Stimulated activated memory B cell treated with anti-CD40 and anti-IgM and Interleukin-4, amounts not matched to agents 10 μg/mL and 1 μg/mL and 100 μg/mL, for 72 hours (primary cell): ENCODE data around the gene FAM114A1.
"Not testable (repeated sequence)": the region's sequence is repeated elsewhere in the genome, so short reads cannot be mapped to it uniquely, and the experiment has no call there.

Experiments
- ATAC-seq: fragments of 150-1000 bp; cut with Tn5 transposase; 2 replicates; pipeline ENCODE4 v1.10.0; 2021
- H3K27ac Mint-ChIP-seq: one replicate; pipeline ENCODE4 v1.8.0; 2022; ENCODE audit warnings: mild to moderate bottlenecking, mixed read lengths
- H3K27me3 Mint-ChIP-seq: one replicate; pipeline ENCODE4 v1.8.0; 2022; ENCODE audit warnings: mixed read lengths
- H3K36me3 Mint-ChIP-seq: one replicate; pipeline ENCODE4 v1.8.0; 2022; ENCODE audit warnings: mixed read lengths
- H3K4me1 Mint-ChIP-seq: one replicate; pipeline ENCODE4 v1.8.0; 2022; ENCODE audit warnings: mixed read lengths
- H3K4me3 Mint-ChIP-seq: one replicate; pipeline ENCODE4 v1.8.0; 2022; ENCODE audit warnings: mild to moderate bottlenecking, moderate library complexity, mixed read lengths
- H3K9me3 Mint-ChIP-seq: one replicate; pipeline ENCODE4 v1.8.0; 2022; ENCODE audit warnings: mixed read lengths

The FAM114A1 gene

GRCh38 chr4:38907696-38908270 is 40.2 kb downstream of the FAM114A1 start:
- Mint-ChIP-seq H3K9me3 (no peaks in the 10 kb centered on the region), H3K4me3 (no peak overlapping the region), H3K36me3 (peaks cover 12% of the 10 kb centered on the region), H3K27me3 (no peaks in the 10 kb centered on the region), H3K27ac (no peak overlapping the region), H3K4me1 (no peaks in the 10 kb centered on the region)
- ATAC-seq, result no peak

- Mint-ChIP-seq H3K27me3 (no peaks in the 10 kb centered on the region), H3K27ac (no peak overlapping the region), H3K9me3 (no peaks in the 10 kb centered on the region), H3K4me3 (no peak overlapping the region), H3K4me1 (no peaks in the 10 kb centered on the region), H3K36me3 (peaks cover 12% of the 10 kb centered on the region)
- no peak for ATAC-seq
These were observed 41.4 kb downstream of the FAM114A1 start for GRCh38 chr4:38909015-38909414.

- Mint-ChIP-seq H3K4me1 (peaks cover 8% of the 10 kb centered on the region), H3K36me3 (peaks cover 12% of the 10 kb centered on the region), H3K9me3 (no peaks in the 10 kb centered on the region), H3K4me3 (no peak overlapping the region), H3K27me3 (no peaks in the 10 kb centered on the region), H3K27ac (peak overlapping the region; percentile 15)
- no peak for ATAC-seq
These were observed 43.7 kb downstream of the FAM114A1 start for GRCh38 chr4:38911257-38911656.

- H3K36me3 Mint-ChIP-seq, result peaks cover 12% of the 10 kb centered on the region
- no peaks in the 10 kb centered on the region for H3K9me3 Mint-ChIP-seq
- H3K4me3 Mint-ChIP-seq, result peak overlapping the region; percentile 24
- peak overlapping the region; percentile 38 for H3K27ac Mint-ChIP-seq
- peaks cover 8% of the 10 kb centered on the region for H3K4me1 Mint-ChIP-seq
- no peak for ATAC-seq
- H3K27me3 Mint-ChIP-seq, result no peaks in the 10 kb centered on the region
These were observed 47.2 kb downstream of the FAM114A1 start for GRCh38 chr4:38914854-38915253.

- ATAC-seq, H3K36me3 Mint-ChIP-seq, H3K27ac Mint-ChIP-seq, H3K27me3 Mint-ChIP-seq, H3K9me3 Mint-ChIP-seq, H3K4me3 Mint-ChIP-seq: not testable (repeated sequence)
- H3K4me1 Mint-ChIP-seq, result peaks cover 15% of the 10 kb centered on the region
These were observed 48.7 kb downstream of the FAM114A1 start for GRCh38 chr4:38916267-38916666.

- no peak for ATAC-seq
- Mint-ChIP-seq H3K36me3 (no peaks in the 10 kb centered on the region), H3K27me3 (no peaks in the 10 kb centered on the region), H3K9me3 (no peaks in the 10 kb centered on the region), H3K4me3 (no peak overlapping the region), H3K4me1 (peaks cover 15% of the 10 kb centered on the region), H3K27ac (no peak overlapping the region)
These were observed 49.9 kb downstream of the FAM114A1 start for GRCh38 chr4:38917481-38918025.

- Mint-ChIP-seq H3K4me1 (peaks cover 15% of the 10 kb centered on the region), H3K9me3 (no peaks in the 10 kb centered on the region), H3K27ac (no peak overlapping the region), H3K27me3 (no peaks in the 10 kb centered on the region), H3K36me3 (no peaks in the 10 kb centered on the region), H3K4me3 (no peak overlapping the region)
- ATAC-seq, result no peak
These were observed 51.9 kb downstream of the FAM114A1 start for GRCh38 chr4:38919494-38919893.

GRCh38 chr4:38920186-38920585 is 52.6 kb downstream of the FAM114A1 start:
- peaks cover 10% of the 10 kb centered on the region for H3K4me1 Mint-ChIP-seq
- ATAC-seq, result no peak
- no peaks in the 10 kb centered on the region for H3K9me3 Mint-ChIP-seq

GRCh38 chr4:38920677-38921076 is 53.1 kb downstream of the FAM114A1 start:
- H3K27ac Mint-ChIP-seq, result no peak overlapping the region
- H3K4me3 Mint-ChIP-seq, result no peak overlapping the region
- H3K27me3 Mint-ChIP-seq, result no peaks in the 10 kb centered on the region
- H3K4me1 Mint-ChIP-seq, result peaks cover 7% of the 10 kb centered on the region
- H3K36me3 Mint-ChIP-seq, result no peaks in the 10 kb centered on the region
- no peaks in the 10 kb centered on the region for H3K9me3 Mint-ChIP-seq
- ATAC-seq, result no peak

More at GRCh38 chr4:38920186-38920585, 52.6 kb downstream of the FAM114A1 start:
- Mint-ChIP-seq H3K27me3 (no peaks in the 10 kb centered on the region), H3K27ac (no peak overlapping the region), H3K36me3 (no peaks in the 10 kb centered on the region), H3K4me3 (no peak overlapping the region)

- Mint-ChIP-seq H3K9me3 (no peaks in the 10 kb centered on the region), H3K27me3 (no peaks in the 10 kb centered on the region), H3K4me3 (no peak overlapping the region), H3K4me1 (peaks cover 7% of the 10 kb centered on the region), H3K27ac (no peak overlapping the region), H3K36me3 (no peaks in the 10 kb centered on the region)
- ATAC-seq, result no peak
These were observed 53.5 kb downstream of the FAM114A1 start for GRCh38 chr4:38921151-38921550.

- Mint-ChIP-seq H3K36me3 (peaks cover 14% of the 10 kb centered on the region), H3K9me3 (no peaks in the 10 kb centered on the region), H3K27me3 (no peaks in the 10 kb centered on the region), H3K27ac (no peak overlapping the region), H3K4me1 (peaks cover 7% of the 10 kb centered on the region), H3K4me3 (no peak overlapping the region)
- ATAC-seq, result no peak
These were observed 56.1 kb downstream of the FAM114A1 start for GRCh38 chr4:38923746-38924145.

GRCh38 chr4:38924353-38924752 is 56.7 kb downstream of the FAM114A1 start:
- Mint-ChIP-seq H3K9me3 (no peaks in the 10 kb centered on the region), H3K4me1 (peaks cover 12% of the 10 kb centered on the region), H3K27ac (no peak overlapping the region), H3K4me3 (no peak overlapping the region), H3K27me3 (no peaks in the 10 kb centered on the region), H3K36me3 (peaks cover 19% of the 10 kb centered on the region)
- ATAC-seq, result no peak

- Mint-ChIP-seq H3K4me3 (no peak overlapping the region), H3K9me3 (no peaks in the 10 kb centered on the region), H3K4me1 (peaks cover 19% of the 10 kb centered on the region), H3K27ac (no peak overlapping the region), H3K36me3 (peaks cover 20% of the 10 kb centered on the region), H3K27me3 (no peaks in the 10 kb centered on the region)
- no peak for ATAC-seq
These were observed 58.1 kb downstream of the FAM114A1 start for GRCh38 chr4:38925492-38926413.

GRCh38 chr4:38926896-38927295 is 59.3 kb downstream of the FAM114A1 start:
- H3K27ac Mint-ChIP-seq, result no peak overlapping the region
- H3K4me3 Mint-ChIP-seq, result no peak overlapping the region
- H3K9me3 Mint-ChIP-seq, result no peaks in the 10 kb centered on the region
- peaks cover 17% of the 10 kb centered on the region for H3K4me1 Mint-ChIP-seq
- no peak for ATAC-seq
- peaks cover 20% of the 10 kb centered on the region for H3K36me3 Mint-ChIP-seq
- no peaks in the 10 kb centered on the region for H3K27me3 Mint-ChIP-seq

GRCh38 chr4:38928568-38928967 is 61.0 kb downstream of the FAM114A1 start:
- Mint-ChIP-seq H3K27ac (peak overlapping the region; percentile 60), H3K27me3 (no peaks in the 10 kb centered on the region), H3K4me3 (no peak overlapping the region), H3K4me1 (peaks cover 17% of the 10 kb centered on the region), H3K9me3 (no peaks in the 10 kb centered on the region), H3K36me3 (peaks cover 30% of the 10 kb centered on the region)
- ATAC-seq, result no peak

GRCh38 chr4:38928974-38929373 is 61.4 kb downstream of the FAM114A1 start:
- Mint-ChIP-seq H3K4me1 (peaks cover 17% of the 10 kb centered on the region), H3K4me3 (no peak overlapping the region), H3K36me3 (peaks cover 30% of the 10 kb centered on the region), H3K27me3 (no peaks in the 10 kb centered on the region), H3K27ac (peak overlapping the region; percentile 60), H3K9me3 (no peaks in the 10 kb centered on the region)
- ATAC-seq, result no peak
